Fibroblast of the aortic adventitia (primary cell): Measurements from ENCODE around the gene KCNJ14. TPM values are rescaled to one million over a fixed set of nuclear protein-coding genes. Genes with fewer than 3 reads are reported as not detected.
"Not testable (repeated sequence)": the region's sequence is repeated elsewhere in the genome, so short reads cannot be mapped to it uniquely, and the experiment has no call there.

Source experiments
- DNase-seq: peaks from one replicate; pipeline ENCODE4 v3.0.0-alpha.2; 2010; ENCODE audit warnings: low read depth
- H3K4me3 ChIP-seq: 2 replicates; pipeline ENCODE4 v1.5.1; 2011; ENCODE audit warnings: low read depth, mild to moderate bottlenecking, control low read depth, low read length, moderate library complexity
- CTCF ChIP-seq: IDR thresholded peaks from 2 replicates; pipeline ENCODE4 v1.5.1; 2011; ENCODE audit warnings: mild to moderate bottlenecking, low read length, control low read depth, inconsistent platforms; ENCODE audit not compliant: insufficient read depth
- total RNA-seq: library from RNA; depleted of rRNA; stranded (reverse); fragments of >200 nt; gene quantifications from 2 replicates; pipeline ENCODE4 v1.2.3, GENCODE V29; 2012; ENCODE audit warnings: low replicate concordance

The KCNJ14 gene
- total RNA-seq, 1 donor = 0.54 TPM

DNA sequence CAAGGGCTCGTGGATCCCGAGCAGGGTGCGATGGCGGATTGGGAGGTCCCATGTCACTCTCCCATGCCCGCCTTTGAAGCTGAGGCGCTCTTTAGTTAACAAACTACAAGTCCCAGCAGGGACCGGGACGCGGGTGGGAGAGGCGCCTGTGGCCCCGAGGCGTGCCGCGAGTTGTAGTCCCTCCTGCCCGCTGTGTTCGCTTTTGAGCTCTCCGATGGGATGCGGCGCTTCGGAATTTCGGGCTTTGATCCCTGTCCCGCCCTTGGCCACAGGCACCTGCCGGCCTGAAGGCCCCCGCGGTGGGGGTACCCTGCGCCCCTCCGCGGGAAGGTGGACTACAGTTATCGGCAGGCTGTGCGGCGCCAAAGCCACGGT lies 24.8 kb downstream of the KCNJ14 start:
- TF ChIP-seq CTCF = no peak
- DNase-seq = peak; percentile 20
- peak overlapping the region; percentile 33 for H3K4me3 ChIP-seq

DNA sequence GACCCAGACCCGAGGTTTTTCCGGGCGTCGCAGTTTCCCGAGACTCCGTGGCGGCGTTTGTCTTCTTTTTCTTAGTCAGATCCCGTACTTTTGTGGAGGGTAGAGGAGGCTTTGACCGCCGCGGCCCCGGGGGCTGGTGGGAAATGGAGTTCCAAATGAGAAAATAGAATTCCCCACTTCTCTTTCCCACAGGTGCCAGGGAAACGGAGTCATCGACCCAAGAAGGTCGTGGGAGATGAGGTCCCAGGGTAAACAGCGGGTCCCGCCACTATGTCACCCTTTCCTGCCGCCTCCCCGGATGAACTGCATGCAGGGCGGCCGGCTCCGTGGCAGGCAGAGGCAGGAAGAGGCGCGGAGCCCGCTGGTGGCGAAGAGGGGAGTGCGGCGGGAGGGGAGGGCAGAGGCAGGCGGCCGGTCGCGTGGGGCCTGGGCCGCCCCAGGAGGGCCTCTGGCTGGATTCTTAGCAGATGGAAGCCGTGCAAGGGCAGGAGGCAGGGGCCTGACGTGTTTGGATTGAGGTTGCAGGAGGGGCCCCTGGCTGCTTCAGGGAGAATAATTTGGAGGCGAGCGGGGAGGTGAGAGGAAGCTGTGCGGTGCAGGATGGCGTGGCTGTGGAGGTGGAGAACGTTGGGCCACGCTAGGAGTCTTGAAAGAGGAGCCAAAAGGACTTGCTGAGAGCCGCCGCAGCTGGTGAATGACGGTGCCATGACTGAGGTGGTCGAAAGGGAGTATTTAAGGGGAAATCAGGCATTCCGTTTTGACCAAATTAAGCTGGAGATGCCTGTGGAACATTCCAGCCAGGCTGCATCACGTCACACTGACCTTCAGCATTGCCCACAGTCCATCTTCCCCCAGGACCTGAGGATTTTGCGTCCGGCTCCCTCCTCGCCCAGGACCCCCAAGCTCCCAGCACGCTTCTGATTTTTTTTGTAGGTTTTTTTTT lies 25.5 kb downstream of the KCNJ14 start:
- DNase-seq = peak; percentile 30
- TF ChIP-seq CTCF = no peak

GRCh38 chr19:48481846-48482639 lies 26.7 kb downstream of the KCNJ14 start:
- H3K4me3 ChIP-seq = no peak overlapping the region
- TF ChIP-seq CTCF = no peak
- peak; percentile 50 for DNase-seq

More for the DNA sequence above, 25.5 kb downstream of the KCNJ14 start:
- H3K4me3 ChIP-seq = peak overlapping the region; percentile 33

DNA sequence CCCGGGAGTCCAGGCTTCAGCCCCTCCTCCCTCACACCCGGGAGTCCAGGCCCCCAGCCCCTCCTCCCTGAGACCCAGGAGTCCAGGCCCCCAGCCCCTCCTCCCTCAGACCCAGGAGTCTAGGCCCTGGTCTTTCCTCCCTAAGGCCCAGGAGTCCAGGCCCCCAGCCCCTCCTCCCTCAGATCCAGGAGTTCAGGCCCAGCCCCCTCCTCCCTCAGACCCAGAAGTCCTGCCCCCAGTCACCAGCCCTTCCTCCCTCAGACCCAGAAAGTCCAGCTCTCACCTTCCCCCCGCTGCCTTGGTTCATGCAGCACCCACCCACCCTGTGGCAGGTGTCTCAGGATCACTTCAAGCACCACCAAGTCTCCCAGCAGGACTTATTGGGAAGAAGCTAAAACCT lies 27.9 kb downstream of the KCNJ14 start:
- no peak overlapping the region for H3K4me3 ChIP-seq
- no peak for TF ChIP-seq CTCF
- DNase-seq = no peak

- no peak for DNase-seq
- TF ChIP-seq CTCF = no peak
- no peak overlapping the region for H3K4me3 ChIP-seq
Observed at GRCh38 chr19:48484247-48484893, 29.0 kb downstream of the KCNJ14 start.

GRCh38 chr19:48484931-48485612 lies 29.7 kb downstream of the KCNJ14 start:
- DNase-seq = no peak
- no peak for TF ChIP-seq CTCF
- no peak overlapping the region for H3K4me3 ChIP-seq

DNA sequence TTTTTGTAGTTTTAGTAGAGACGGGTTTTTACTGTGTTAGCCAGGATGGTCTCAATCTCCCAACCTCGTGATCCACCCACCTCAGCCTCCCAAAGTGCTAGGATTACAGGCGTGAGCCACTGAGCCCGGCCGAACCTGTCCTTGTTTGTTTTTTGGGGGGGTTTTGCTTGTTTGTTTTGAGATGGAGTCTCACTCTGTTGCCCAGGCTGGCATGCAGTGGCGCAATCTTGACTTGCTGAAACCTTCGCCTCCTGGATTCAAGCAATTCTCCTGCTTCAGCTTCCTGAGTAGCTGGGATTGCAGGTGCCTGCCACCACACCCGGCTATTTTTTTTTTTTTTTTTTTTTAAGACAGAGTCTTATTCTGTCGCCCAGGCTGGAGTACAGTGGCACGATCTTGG lies 31.3 kb downstream of the KCNJ14 start:
- DNase-seq, H3K4me3 ChIP-seq: not testable (repeated sequence)
